Activated CD8-positive, alpha-beta memory T cell treated with anti-CD3 and anti-CD28 coated beads, Interleukin-2, amount 10 ng/mL, durations not matched to agents 7 days and 5 days (primary cell): ENCODE results near the gene ACP3. TPM values are rescaled to one million over a fixed set of nuclear protein-coding genes. Genes with fewer than 3 reads are reported as not detected.

ENCODE experiments used
- ATAC-seq: fragments of 150-1000 bp; cut with Tn5 transposase; one replicate; pipeline ENCODE4 v1.10.0; 2021; ENCODE audit warnings: moderate library complexity
- CTCF ChIA-PET: fragments of 350-600 bp; sonication (Branson Sonifier 250); formaldehyde crosslinking; loops from one replicate; lab custom pipeline; 2021; ENCODE audit warnings: antibody characterized with exemption; lab: Charles Lee
- DNase-seq: peaks from one replicate; pipeline ENCODE4 v3.0.0-alpha.2; 2020
- H3K27ac Mint-ChIP-seq: one replicate; pipeline ENCODE4 v1.8.0; 2021; ENCODE audit warnings: mild to moderate bottlenecking, mixed read lengths
- H3K27me3 Mint-ChIP-seq: one replicate; pipeline ENCODE4 v1.8.0; 2021; ENCODE audit warnings: mixed read lengths
- H3K36me3 Mint-ChIP-seq: one replicate; pipeline ENCODE4 v1.8.0; 2021; ENCODE audit warnings: mild to moderate bottlenecking, mixed read lengths
- H3K4me1 Mint-ChIP-seq: one replicate; pipeline ENCODE4 v1.8.0; 2021; ENCODE audit warnings: mixed read lengths
- H3K4me3 Mint-ChIP-seq: one replicate; pipeline ENCODE4 v1.8.0; 2021; ENCODE audit warnings: mild to moderate bottlenecking, moderate library complexity, mixed read lengths
- H3K9me3 Mint-ChIP-seq: one replicate; pipeline ENCODE4 v1.8.0; 2022; ENCODE audit warnings: low read depth, mixed read lengths
- total RNA-seq, 2 experiments: library from RNA; stranded (reverse); gene quantifications; one replicate each; pipeline ENCODE4 v1.2.3, GENCODE V29; 2021

The ACP3 gene
- not detected for total RNA-seq

- peaks cover 12% of the 10 kb centered on the region for H3K27me3 Mint-ChIP-seq
- no peaks in the 10 kb centered on the region for H3K4me1 Mint-ChIP-seq
- H3K27ac Mint-ChIP-seq = no peak within 1 kb of the TSS
- DNase-seq (no peak), ATAC-seq (no peak)
- no peak within 1 kb of the TSS for H3K4me3 Mint-ChIP-seq
- CTCF ChIA-PET = no interaction called here
- H3K9me3 Mint-ChIP-seq = no peaks in the 10 kb centered on the region
- H3K36me3 Mint-ChIP-seq = no peaks in the 10 kb centered on the region
These were observed at the start of gene ACP3 for GRCh38 chr3:132317229-132317948. Gene ACP3, plus strand, starts transcription at chr3:132317407. Its CDS starts 50 bp downstream, at chr3:132317457.

- H3K27ac Mint-ChIP-seq = no peak overlapping the region
- ATAC-seq = no peak
- CTCF ChIA-PET = no interaction called here
These were observed 48.3 kb upstream of the ACP3 start for GRCh38 chr3:132268956-132269355.

GRCh38 chr3:132273036-132273435, 44.2 kb upstream of the ACP3 start:
- peaks cover 11% of the 10 kb centered on the region for H3K27me3 Mint-ChIP-seq
- CTCF ChIA-PET = interaction anchor here (1.5 kb wide), 1 partner anchor 14 kb away, joined by 4 read pairs; no protein-coding TSS in a partner anchor
- no peak overlapping the region for H3K27ac Mint-ChIP-seq
- no peak overlapping the region for H3K4me3 Mint-ChIP-seq
- ATAC-seq (no peak), DNase-seq (no peak)
- H3K4me1 Mint-ChIP-seq = no peaks in the 10 kb centered on the region
- H3K36me3 Mint-ChIP-seq = no peaks in the 10 kb centered on the region
- no peaks in the 10 kb centered on the region for H3K9me3 Mint-ChIP-seq

More at GRCh38 chr3:132268956-132269355, 48.3 kb upstream of the ACP3 start:
- DNase-seq = no peak
- no peaks in the 10 kb centered on the region for H3K9me3 Mint-ChIP-seq
- H3K4me1 Mint-ChIP-seq = no peaks in the 10 kb centered on the region
- H3K27me3 Mint-ChIP-seq = peaks cover 20% of the 10 kb centered on the region
- no peaks in the 10 kb centered on the region for H3K36me3 Mint-ChIP-seq
- H3K4me3 Mint-ChIP-seq = no peak overlapping the region

GRCh38 chr3:132276228-132276906, 40.8 kb upstream of the ACP3 start:
- Mint-ChIP-seq H3K4me1 (no peaks in the 10 kb centered on the region), H3K27ac (no peak overlapping the region), H3K9me3 (no peaks in the 10 kb centered on the region), H3K4me3 (no peak overlapping the region), H3K27me3 (peaks cover 10% of the 10 kb centered on the region), H3K36me3 (no peaks in the 10 kb centered on the region)
- CTCF ChIA-PET = no interaction called here
- ATAC-seq = no peak
- no peak for DNase-seq

- no peak for DNase-seq
- no peak for ATAC-seq
- Mint-ChIP-seq H3K27me3 (peaks cover 6% of the 10 kb centered on the region), H3K27ac (no peak overlapping the region), H3K4me3 (no peak overlapping the region), H3K9me3 (no peaks in the 10 kb centered on the region), H3K36me3 (no peaks in the 10 kb centered on the region), H3K4me1 (no peaks in the 10 kb centered on the region)
- CTCF ChIA-PET = no interaction called here
These were observed 38.2 kb upstream of the ACP3 start for GRCh38 chr3:132279030-132279429.

- CTCF ChIA-PET = interaction anchor here (1.3 kb wide), 1 partner anchor 59 kb away, joined by 3 read pairs; no protein-coding TSS in a partner anchor
- Mint-ChIP-seq H3K4me3 (no peak overlapping the region), H3K27ac (no peak overlapping the region), H3K9me3 (no peaks in the 10 kb centered on the region), H3K36me3 (no peaks in the 10 kb centered on the region), H3K4me1 (no peaks in the 10 kb centered on the region), H3K27me3 (peaks cover 6% of the 10 kb centered on the region)
- ATAC-seq = no peak
- DNase-seq = no peak
These were observed 33.8 kb upstream of the ACP3 start for GRCh38 chr3:132283440-132283839.

- CTCF ChIA-PET = interaction anchor here (1.3 kb wide), 1 partner anchor 59 kb away, joined by 3 read pairs; no protein-coding TSS in a partner anchor
These were observed 33.2 kb upstream of the ACP3 start for GRCh38 chr3:132283916-132284405.

GRCh38 chr3:132284781-132285619, 32.2 kb upstream of the ACP3 start:
- no peak for DNase-seq
- CTCF ChIA-PET = interaction anchor here (1.3 kb wide), 1 partner anchor 58 kb away, joined by 3 read pairs; no protein-coding TSS in a partner anchor
- Mint-ChIP-seq H3K36me3 (no peaks in the 10 kb centered on the region), H3K4me1 (no peaks in the 10 kb centered on the region), H3K27ac (no peak overlapping the region), H3K9me3 (no peaks in the 10 kb centered on the region), H3K4me3 (no peak overlapping the region), H3K27me3 (peaks cover 6% of the 10 kb centered on the region)
- no peak for ATAC-seq

More at GRCh38 chr3:132283916-132284405, 33.2 kb upstream of the ACP3 start:
- H3K27me3 Mint-ChIP-seq = peaks cover 6% of the 10 kb centered on the region
- DNase-seq (no peak), ATAC-seq (no peak)
- H3K4me1 Mint-ChIP-seq = no peaks in the 10 kb centered on the region
- no peak overlapping the region for H3K27ac Mint-ChIP-seq
- H3K36me3 Mint-ChIP-seq = no peaks in the 10 kb centered on the region
- H3K4me3 Mint-ChIP-seq = no peak overlapping the region
- no peaks in the 10 kb centered on the region for H3K9me3 Mint-ChIP-seq

- DNase-seq (no peak), ATAC-seq (no peak)
- Mint-ChIP-seq H3K4me1 (no peaks in the 10 kb centered on the region), H3K27me3 (peaks cover 6% of the 10 kb centered on the region), H3K36me3 (no peaks in the 10 kb centered on the region), H3K4me3 (no peak overlapping the region), H3K9me3 (no peaks in the 10 kb centered on the region), H3K27ac (no peak overlapping the region)
- CTCF ChIA-PET = no interaction called here
These were observed 31.6 kb upstream of the ACP3 start for GRCh38 chr3:132285620-132285945.

GRCh38 chr3:132286035-132286434, 31.2 kb upstream of the ACP3 start:
- CTCF ChIA-PET = no interaction called here
- peaks cover 2% of the 10 kb centered on the region for H3K4me1 Mint-ChIP-seq
- H3K27me3 Mint-ChIP-seq = peaks cover 6% of the 10 kb centered on the region
- no peaks in the 10 kb centered on the region for H3K9me3 Mint-ChIP-seq
- DNase-seq (no peak), ATAC-seq (no peak)
- H3K36me3 Mint-ChIP-seq = no peaks in the 10 kb centered on the region
- H3K4me3 Mint-ChIP-seq = no peak overlapping the region
- H3K27ac Mint-ChIP-seq = no peak overlapping the region

- H3K27ac Mint-ChIP-seq = no peak overlapping the region
- H3K4me1 Mint-ChIP-seq = peaks cover 2% of the 10 kb centered on the region
- H3K36me3 Mint-ChIP-seq = no peaks in the 10 kb centered on the region
- no peaks in the 10 kb centered on the region for H3K9me3 Mint-ChIP-seq
- ATAC-seq (no peak), DNase-seq (no peak)
- peaks cover 2% of the 10 kb centered on the region for H3K27me3 Mint-ChIP-seq
- CTCF ChIA-PET = no interaction called here
- H3K4me3 Mint-ChIP-seq = no peak overlapping the region
These were observed 28.9 kb upstream of the ACP3 start for GRCh38 chr3:132288357-132288756.

GRCh38 chr3:132289316-132289715, 27.9 kb upstream of the ACP3 start:
- H3K27ac Mint-ChIP-seq = no peak overlapping the region
- no peak for DNase-seq

GRCh38 chr3:132290833-132291232, 26.4 kb upstream of the ACP3 start:
- no peak for ATAC-seq
- no peaks in the 10 kb centered on the region for H3K9me3 Mint-ChIP-seq
- CTCF ChIA-PET = interaction anchor here (0.9 kb wide), 1 partner anchor 256 kb away, joined by 3 read pairs; the partner anchor contains the start of gene CPNE4
- no peaks in the 10 kb centered on the region for H3K36me3 Mint-ChIP-seq
- H3K27me3 Mint-ChIP-seq = peaks cover 3% of the 10 kb centered on the region
- no peak overlapping the region for H3K27ac Mint-ChIP-seq
- DNase-seq = no peak
- no peak overlapping the region for H3K4me3 Mint-ChIP-seq
- H3K4me1 Mint-ChIP-seq = peaks cover 2% of the 10 kb centered on the region

More at GRCh38 chr3:132289316-132289715, 27.9 kb upstream of the ACP3 start:
- no peak overlapping the region for H3K4me3 Mint-ChIP-seq
- H3K9me3 Mint-ChIP-seq = no peaks in the 10 kb centered on the region
- CTCF ChIA-PET = no interaction called here
- ATAC-seq = no peak
- H3K4me1 Mint-ChIP-seq = peaks cover 2% of the 10 kb centered on the region
- no peaks in the 10 kb centered on the region for H3K27me3 Mint-ChIP-seq
- no peaks in the 10 kb centered on the region for H3K36me3 Mint-ChIP-seq
